Measurements from ENCODE around the gene GHRL.

DNA sequence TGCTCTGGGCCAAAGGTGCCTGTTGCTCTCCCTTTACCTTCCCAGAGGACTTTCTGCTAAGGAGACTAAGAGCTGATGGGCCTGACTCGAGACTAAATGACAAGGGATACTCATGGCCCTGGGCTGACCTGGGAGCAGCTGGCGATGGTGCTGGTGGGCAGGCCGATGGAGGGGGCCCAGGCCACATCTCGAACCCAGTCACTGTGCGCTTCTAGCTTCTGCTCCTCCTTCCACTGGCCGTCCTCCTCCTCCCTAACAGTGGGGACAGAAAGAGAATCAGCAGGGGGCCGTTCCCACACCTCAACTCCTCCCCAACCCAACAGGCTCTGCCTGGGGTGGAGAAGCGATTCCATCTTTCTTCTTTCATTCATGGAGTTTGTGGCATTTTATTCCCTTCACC is 12.2 kb upstream of the GHRL start:
- TF ChIP-seq, protein P1, sequence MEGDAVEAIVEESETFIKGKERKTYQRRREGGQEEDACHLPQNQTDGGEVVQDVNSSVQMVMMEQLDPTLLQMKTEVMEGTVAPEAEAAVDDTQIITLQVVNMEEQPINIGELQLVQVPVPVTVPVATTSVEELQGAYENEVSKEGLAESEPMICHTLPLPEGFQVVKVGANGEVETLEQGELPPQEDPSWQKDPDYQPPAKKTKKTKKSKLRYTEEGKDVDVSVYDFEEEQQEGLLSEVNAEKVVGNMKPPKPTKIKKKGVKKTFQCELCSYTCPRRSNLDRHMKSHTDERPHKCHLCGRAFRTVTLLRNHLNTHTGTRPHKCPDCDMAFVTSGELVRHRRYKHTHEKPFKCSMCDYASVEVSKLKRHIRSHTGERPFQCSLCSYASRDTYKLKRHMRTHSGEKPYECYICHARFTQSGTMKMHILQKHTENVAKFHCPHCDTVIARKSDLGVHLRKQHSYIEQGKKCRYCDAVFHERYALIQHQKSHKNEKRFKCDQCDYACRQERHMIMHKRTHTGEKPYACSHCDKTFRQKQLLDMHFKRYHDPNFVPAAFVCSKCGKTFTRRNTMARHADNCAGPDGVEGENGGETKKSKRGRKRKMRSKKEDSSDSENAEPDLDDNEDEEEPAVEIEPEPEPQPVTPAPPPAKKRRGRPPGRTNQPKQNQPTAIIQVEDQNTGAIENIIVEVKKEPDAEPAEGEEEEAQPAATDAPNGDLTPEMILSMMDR (IDR thresholded peaks at IDR 0.05), result no peak
- TF ChIP-seq EP300 (IDR thresholded peaks at IDR 0.05) (no peak), POLR2A (IDR thresholded peaks at IDR 0.05) (no peak), POLR2AphosphoS5 (IDR thresholded peaks at IDR 0.05) (no peak)
